8988T (cell line): ENCODE results near the gene RPS8.
"Not testable (repeated sequence)": the region's sequence is repeated elsewhere in the genome, so short reads cannot be mapped to it uniquely, and the experiment has no call there.

Source experiments
- DNase-seq: peaks from one replicate; pipeline ENCODE4 v3.0.0; 2011

The RPS8 gene

GRCh38 chr1:44820328-44821239 is 45.2 kb downstream of the RPS8 start:
- no peak for DNase-seq

- no peak for DNase-seq
Measured at GRCh38 chr1:44821240-44821715, 45.9 kb downstream of the RPS8 start.

DNA sequence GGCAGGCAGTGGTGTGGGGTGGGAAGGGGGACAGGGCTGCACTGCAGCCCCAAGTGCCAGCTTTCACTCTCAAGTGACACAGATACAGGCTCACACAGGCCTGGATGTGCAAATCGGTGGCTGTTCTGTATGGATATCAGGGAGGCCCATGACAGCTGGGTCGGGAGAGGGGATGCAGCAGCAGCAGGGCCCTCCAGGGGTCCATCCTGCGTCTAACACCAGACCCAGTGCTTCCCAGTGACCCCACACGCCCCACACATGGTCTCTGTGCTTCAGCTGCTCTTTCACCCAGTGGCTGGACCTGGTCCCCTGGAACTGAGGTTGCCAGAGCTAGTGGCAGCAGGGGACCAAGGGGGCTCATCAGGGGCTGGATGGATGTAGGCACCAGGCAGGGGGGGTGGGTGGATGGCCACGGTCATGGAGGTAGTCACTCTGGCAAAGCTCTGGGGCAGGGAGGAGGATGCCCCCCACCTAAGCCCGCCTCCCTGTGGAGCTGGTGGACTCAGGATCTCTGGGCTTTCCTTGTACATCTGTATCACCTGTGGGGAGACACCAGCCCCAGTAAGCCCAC is 46.9 kb downstream of the RPS8 start:
- no peak for DNase-seq

DNA sequence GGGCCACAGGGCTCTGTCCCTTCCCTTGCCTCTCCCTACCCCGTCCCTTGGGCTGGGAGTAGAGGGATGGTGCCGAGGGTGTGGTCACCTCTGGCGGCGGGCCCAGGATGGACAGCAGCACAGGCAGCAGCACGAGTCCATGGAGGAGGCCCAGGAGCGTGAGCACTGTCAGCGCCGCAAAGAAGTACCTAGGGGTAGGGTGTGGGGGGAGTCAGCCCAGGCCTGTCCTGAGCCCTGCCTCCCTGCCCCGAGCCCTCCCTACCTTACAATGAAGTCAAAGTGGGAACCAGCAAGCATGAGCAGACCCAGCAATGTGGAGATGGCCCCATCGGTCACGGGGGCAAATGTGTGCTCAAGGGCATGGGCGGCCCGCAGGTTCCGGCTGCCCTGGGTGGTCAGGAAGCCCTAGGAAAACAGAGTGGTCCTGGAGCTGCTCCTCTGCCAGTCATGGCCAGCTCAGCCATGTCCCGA is 47.7 kb downstream of the RPS8 start:
- no peak for DNase-seq

- not testable (repeated sequence) for DNase-seq
Measured at GRCh38 chr1:44824392-44824791, 49.1 kb downstream of the RPS8 start.

- no peak for DNase-seq
Measured at GRCh38 chr1:44826375-44827196, 51.2 kb downstream of the RPS8 start.

GRCh38 chr1:44827197-44828002 is 52.1 kb downstream of the RPS8 start:
- DNase-seq, result no peak

DNA sequence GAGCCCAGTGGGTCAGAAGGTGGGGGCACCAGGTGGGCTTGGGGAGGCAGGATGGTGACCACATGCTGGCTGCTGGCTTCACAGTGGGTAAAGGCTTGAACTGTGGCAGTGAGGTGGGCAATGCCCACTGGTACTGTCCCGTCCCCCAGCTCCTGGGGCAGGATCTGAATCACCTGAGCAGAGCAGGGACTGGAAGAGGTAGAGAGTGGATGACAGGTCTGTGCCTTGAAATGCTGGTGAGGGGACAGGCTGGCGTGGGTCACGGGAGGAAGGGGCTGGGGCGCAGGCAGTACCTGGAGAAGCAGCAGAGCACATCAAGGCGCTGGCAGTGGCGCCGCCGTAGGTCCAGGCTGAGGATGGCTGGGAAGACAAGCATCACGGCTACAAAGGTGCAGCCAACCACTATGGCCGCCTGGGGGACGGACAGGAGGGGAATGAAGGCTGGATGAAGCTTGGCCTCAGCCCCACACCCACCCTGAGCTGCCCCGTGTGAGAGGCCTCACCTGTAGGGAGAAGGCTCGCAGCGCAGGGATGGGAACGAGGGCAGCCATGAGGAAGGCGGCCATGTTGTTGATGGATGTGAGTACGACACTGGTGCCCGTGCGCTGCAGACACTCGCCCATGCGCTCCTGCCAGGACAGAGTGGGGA is 52.8 kb downstream of the RPS8 start:
- no peak for DNase-seq
